ENCODE results near the gene RBFOX2. TPM values are rescaled to one million over a fixed set of nuclear protein-coding genes. Genes with fewer than 3 reads are reported as not detected.
"Not testable (repeated sequence)": the region's sequence is repeated elsewhere in the genome, so short reads cannot be mapped to it uniquely, and the experiment has no call there.

Gene RBFOX2
- total RNA-seq, 1 donor from 2014 or later = 76.7 TPM

DNA sequence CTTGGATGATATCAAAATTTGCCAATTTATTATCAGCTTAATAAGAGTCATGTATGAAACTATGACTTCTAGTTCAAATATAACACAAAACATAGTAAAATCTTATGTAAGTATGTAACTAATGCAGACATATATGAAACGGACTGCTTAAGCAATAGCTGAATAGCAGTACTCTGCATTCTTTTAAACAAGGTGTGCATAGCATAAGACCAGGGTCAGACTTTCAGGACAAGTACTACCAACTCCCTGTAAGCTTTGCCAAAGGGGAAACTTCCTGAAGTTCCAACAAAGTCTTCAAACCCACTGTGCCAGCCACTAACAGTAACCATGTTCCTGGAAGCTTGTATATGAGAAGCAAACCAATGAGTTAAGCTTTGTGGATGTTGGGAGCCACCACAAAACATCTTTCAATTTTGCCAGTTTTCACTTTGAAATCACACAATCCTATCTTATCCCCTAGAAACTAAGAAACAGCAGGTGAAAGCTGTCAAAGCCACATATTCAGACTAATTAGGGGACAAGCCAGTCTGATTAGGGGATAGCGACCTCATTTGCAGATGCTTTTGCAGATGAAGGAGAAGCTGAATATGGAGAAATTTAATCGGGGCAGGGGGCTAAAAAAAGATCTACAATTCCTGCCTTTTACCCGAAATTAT is 13.3 kb downstream of the RBFOX2 start:
- ATAC-seq (no peak), DNase-seq (no peak)
- intact Hi-C loops (cut with micrococcal nuclease) = no loop called here

DNA sequence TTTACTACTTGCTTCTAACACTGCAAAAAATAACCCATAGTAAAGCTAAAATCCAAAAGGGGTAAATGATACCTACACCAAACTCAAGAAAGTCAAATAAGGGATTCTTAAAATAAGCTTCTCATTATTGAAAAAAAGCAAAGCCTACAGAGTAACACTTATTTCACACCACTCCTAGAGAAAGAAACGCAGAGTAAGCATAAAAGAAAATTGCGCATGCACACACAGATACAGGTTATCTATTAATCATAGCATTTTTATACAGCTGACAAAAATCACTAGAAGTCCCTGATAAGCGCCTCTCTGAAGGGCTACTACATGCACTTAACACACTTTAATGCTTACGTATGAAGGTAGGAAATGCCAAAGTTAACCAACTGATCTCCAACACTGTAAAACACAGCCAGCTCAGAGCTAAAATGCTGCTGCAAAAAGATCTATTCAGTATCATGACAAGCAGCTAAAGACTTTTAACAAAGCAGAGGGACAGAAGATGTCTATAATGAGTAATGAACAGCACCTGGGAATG is 14.0 kb downstream of the RBFOX2 start:
- ATAC-seq = no peak
- DNase-seq = no peak
- intact Hi-C loops (cut with micrococcal nuclease) = no loop called here

DNA sequence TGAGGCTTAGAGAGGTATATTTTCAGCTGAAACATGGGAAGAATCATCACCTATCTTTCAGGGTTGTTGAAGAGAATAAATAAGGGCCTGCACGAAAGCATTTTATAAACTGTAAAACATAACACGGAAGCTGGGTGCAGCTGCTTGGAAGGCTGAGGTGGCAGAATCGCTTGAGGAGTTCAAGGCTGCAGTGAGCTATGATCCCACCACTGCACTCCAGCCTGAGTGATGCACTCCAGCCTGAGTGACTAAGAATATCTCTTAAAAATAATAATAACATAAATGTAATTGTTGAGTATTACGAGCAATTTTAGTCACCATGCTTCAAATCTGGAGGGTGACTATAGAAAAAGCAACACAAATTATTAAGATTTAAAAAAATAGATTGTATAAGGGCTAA is 16.3 kb downstream of the RBFOX2 start:
- intact Hi-C loops (cut with micrococcal nuclease) = no loop called here
- no peak for DNase-seq
- ATAC-seq = no peak

- intact Hi-C loops (cut with micrococcal nuclease) = no loop called here
- ATAC-seq (peak; percentile 72), DNase-seq (no peak)
These were observed 17.7 kb downstream of the RBFOX2 start for GRCh38 chr22:36010882-36011281.

- ATAC-seq (peak; percentile 54), DNase-seq (no peak)
- intact Hi-C loops (cut with micrococcal nuclease) = no loop called here
These were observed 18.5 kb downstream of the RBFOX2 start for GRCh38 chr22:36010090-36010489.

- DNase-seq (no peak), ATAC-seq (peak; percentile 31)
- intact Hi-C loops (cut with micrococcal nuclease) = no loop called here
These were observed 19.5 kb downstream of the RBFOX2 start for GRCh38 chr22:36009085-36009484.

GRCh38 chr22:36008565-36008964 is 20.1 kb downstream of the RBFOX2 start:
- intact Hi-C loops (cut with micrococcal nuclease) = no loop called here

DNA sequence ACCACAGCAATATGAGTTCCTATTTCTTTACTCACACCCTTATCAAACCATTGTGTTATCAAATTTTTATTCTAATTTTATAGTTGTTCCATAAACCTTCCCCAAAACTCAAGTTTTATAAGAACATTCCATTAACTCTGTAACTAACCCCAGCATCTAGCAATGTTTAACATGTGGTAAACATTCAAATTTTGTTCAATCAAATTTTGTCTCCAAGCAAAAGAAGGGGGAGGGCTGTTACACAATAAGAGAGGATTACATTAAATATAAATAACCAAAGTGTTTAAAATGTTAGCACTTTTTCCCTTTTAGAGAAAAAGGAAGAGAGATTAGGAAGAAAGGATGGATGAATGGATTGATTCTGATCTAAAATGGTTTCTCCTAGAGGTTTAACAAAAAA is 20.5 kb downstream of the RBFOX2 start:
- DNase-seq (no peak), ATAC-seq (no peak)
- intact Hi-C loops (cut with micrococcal nuclease) = no loop called here

More at GRCh38 chr22:36008565-36008964, 20.1 kb downstream of the RBFOX2 start:
- DNase-seq (no peak), ATAC-seq (no peak)

DNA sequence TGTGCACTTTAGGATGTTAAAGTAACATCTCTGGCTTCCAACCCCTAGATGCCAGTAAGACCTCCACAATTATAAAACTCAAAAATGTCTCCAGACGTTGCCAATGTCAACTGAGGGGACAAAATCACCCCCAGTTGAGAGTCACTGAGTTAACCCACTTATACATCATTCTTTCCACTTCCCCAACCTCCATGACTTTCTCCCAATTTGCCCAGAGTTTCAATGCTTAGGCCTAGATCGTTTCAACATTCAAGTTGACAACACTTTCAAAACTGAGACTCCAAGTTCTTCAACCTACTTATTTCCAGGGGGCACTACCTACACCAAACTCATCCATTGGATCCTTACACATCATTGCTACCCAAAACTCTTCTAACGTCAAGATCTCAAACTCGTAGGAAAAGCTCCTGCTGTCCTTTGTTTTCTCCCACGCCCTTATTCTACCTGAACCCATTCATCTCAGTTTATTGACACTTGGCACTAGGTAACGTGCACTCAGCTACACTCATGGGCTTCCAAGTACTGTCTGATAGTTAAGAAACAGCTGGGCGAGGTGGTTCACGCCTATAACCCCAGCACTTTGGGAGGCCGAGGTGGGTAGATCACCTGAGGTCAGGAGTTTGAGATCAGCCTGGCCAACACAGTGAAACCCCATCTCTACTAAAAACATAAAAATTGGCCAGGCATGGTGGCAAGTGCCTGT is 24.5 kb downstream of the RBFOX2 start:
- no peak for ATAC-seq
- DNase-seq = no peak
- intact Hi-C loops (cut with micrococcal nuclease) = no loop called here

- ATAC-seq (no peak), DNase-seq (no peak)
- intact Hi-C loops (cut with micrococcal nuclease) = no loop called here
These were observed 25.8 kb downstream of the RBFOX2 start for GRCh38 chr22:36002718-36003260.

- no peak for ATAC-seq
- DNase-seq = no peak
- intact Hi-C loops (cut with micrococcal nuclease) = no loop called here
These were observed 26.5 kb downstream of the RBFOX2 start for GRCh38 chr22:36002084-36002483.

DNA sequence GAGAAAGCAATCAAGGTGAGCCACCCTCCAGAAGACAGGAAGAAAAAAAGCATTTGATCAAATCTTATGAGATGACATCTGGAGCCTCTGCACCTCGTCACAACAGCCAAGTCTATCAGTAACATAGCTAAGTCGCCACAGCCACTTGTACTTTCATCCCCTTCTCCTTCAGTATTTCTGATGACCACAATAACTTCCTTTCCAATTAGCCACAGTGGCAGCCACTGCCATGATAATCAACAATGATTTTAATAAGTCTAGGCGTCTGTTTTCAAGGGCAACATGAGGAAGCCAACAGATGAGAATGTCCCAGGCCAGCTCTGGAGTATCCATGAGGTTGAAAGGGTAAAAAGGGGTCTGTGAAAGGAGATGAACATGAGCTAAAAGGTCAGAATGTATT is 29.9 kb downstream of the RBFOX2 start:
- intact Hi-C loops (cut with micrococcal nuclease) = no loop called here
- ATAC-seq (no peak), DNase-seq (no peak)

GRCh38 chr22:35997438-35997837 is 31.2 kb downstream of the RBFOX2 start:
- ATAC-seq (no peak), DNase-seq (no peak)
- intact Hi-C loops (cut with micrococcal nuclease) = no loop called here

- intact Hi-C loops (cut with micrococcal nuclease) = no loop called here
- DNase-seq (no peak), ATAC-seq (no peak)
These were observed 32.0 kb downstream of the RBFOX2 start for GRCh38 chr22:35996596-35996995.

- intact Hi-C loops (cut with micrococcal nuclease) = no loop called here
- ATAC-seq = peak; percentile 95
- peak; percentile 70 for DNase-seq
These were observed 32.9 kb downstream of the RBFOX2 start for GRCh38 chr22:35995772-35996171.

- ATAC-seq = peak; percentile 61
These were observed 33.3 kb downstream of the RBFOX2 start for GRCh38 chr22:35995348-35995747.

GRCh38 chr22:35993727-35994126 is 34.9 kb downstream of the RBFOX2 start:
- DNase-seq; ATAC-seq; intact Hi-C loops (cut with micrococcal nuclease): not testable (repeated sequence)

More at GRCh38 chr22:35995348-35995747, 33.3 kb downstream of the RBFOX2 start:
- DNase-seq = no peak
- intact Hi-C loops (cut with micrococcal nuclease) = no loop called here

- intact Hi-C loops (cut with micrococcal nuclease) = no loop called here
- DNase-seq = no peak
- no peak for ATAC-seq
These were observed 35.4 kb downstream of the RBFOX2 start for GRCh38 chr22:35993048-35993714.

DNA sequence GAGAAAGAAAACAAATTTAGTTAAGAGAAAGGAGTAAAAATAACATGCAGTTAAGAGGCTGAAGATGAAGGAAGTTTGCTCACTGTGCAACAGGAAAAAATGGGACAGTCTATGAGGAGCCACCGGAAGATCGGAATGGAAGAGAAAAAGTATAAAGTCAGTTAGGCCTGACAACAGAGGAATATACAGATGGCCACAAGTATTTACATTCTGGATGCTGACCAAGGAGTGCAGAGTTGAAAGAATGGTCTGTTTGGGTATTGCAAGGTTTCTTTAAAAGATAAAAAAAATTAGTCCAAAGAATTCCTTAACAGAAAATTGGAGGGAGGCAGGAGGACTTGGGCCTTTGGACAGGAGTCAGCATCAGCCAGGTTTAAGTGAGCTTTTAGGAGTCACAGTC is 37.5 kb downstream of the RBFOX2 start:
- intact Hi-C loops (cut with micrococcal nuclease) = no loop called here

GRCh38 chr22:35988030-35988429 is 40.6 kb downstream of the RBFOX2 start:
- intact Hi-C loops (cut with micrococcal nuclease) = no loop called here
- no peak for DNase-seq
- ATAC-seq = no peak

More for the DNA sequence above, 37.5 kb downstream of the RBFOX2 start:
- ATAC-seq (no peak), DNase-seq (no peak)
